GM19043 (cell line): ENCODE data around the gene ZNRF1.
"Not testable (repeated sequence)": the region's sequence is repeated elsewhere in the genome, so short reads cannot be mapped to it uniquely, and the experiment has no call there.

Experiments
- ATAC-seq: cut with Tn5 transposase; IDR thresholded peaks from one replicate; pipeline ENCODE4 v1.9.1; 2021; ENCODE audit warnings: low read depth; ENCODE audit not compliant: unreplicated experiment

The ZNRF1 gene

DNA sequence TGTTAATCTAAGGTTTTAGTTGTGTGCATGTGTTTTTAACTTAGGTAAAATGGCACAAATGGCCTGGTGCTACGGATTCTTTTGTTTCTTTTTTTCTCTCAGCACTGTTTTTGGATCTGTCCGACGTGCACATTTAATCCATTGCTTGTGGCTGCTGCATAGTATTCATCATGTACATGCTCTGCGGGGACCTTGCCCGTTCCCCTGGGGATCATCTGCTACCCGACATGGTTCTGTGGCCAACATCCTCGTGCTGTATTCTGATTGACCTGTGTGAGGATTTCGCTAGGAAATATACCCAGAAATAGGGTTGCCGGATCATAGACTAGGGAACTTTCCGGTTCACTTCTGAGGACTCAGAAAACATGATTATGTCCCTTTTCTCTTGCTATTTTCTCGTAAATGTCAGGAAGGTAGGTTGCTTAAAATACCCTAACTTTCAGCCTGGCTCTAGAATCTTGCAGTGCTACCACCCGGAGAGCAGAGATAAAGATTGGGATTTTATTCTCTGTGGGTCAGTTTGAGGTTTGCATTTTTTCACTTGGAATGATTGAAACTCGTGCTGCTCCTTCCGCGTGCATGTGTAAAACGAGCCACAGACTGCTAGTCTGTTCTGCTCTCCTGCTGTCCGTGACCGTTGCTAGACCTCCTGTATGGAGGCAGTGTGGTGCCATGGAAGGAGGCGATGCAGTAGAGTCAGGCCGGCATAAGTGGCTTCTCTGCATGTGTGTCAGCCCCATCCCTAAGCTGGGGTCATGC is 74.9 kb downstream of the ZNRF1 start:
- no peak for ATAC-seq

DNA sequence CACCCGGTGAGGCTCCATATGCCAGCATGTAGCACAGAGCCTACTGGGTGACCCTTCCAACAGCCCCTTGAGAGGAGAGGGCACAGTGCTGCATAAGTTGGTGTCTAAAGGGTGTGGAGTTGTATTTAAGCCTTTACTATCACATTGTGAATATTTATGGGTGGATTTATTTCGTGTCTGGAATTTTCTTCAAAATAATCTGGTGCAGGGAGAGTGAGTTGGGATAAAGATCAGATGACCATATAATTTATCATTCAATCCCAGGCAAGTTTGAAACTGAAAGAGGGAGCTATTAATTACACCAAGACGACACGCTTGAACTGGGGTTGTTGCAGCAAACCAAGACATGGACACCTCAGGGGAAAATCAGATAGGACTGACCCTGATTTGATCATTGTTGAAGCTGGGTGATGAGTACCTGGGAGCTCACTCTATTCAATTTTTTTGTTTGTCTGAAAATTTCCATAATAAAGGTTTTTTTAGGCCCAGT is 75.5 kb downstream of the ZNRF1 start:
- ATAC-seq = no peak

DNA sequence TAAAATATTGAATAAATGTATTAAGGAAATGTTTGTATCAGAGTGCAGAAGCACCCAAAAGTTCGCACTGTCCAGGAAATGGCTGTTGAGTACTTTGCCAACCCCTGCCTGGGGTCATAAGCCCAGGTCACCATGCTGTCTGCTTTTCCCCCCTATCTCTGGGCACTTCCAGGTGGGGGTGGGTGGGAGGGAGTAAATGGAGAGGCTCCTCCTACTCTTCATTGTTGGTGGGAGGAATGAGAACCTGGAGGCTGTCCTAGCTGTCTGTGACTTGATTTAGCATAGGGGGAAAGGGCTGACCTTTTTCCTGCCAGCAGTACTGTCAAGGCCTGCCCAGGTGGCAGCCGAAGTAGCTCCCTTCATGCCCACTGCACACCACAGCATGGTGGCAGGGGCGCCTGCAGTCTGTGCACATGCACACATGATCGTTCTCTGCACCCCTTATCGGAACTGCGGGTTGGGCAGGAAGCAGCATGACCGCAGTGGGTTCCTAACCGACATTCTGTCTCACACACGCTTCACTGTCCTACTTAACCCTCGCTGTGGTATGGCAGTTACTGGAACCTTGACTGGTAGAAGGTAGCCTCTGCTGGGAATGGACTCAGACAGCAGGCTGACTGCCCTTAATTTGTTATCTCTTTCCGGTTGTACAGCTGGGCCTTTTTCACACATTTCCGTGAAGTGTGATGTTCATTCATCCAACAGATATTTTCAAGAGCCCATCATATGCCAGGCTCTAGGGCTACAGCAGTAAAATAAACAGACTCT is 76.3 kb downstream of the ZNRF1 start:
- ATAC-seq = peak; percentile 96

DNA sequence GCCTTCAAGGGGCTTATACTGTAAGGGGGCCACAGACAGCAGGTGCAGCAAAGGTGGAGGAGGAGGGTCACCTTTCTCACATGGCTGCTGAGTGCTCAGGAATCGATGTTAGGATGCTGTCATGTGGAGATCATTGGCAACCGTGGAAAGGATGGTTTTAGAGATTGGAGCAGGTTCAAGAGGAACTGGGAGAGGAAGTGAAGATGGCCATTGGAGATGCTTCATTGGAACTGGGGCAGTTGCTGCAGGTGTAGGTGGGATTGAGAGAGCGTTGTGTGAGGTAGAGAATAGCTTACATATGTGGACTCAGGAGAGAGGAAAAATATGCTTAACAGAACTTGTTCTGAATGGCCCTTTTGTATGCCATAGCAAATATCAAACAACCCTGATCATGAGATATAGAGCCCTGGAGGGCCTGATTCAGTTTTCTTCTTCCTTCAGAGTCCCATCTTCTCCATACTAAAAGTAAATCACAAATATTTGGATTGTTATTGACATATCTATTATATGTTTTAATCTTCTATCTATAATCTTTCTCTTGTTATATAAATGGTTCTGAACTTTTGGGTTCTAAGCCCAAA is 77.0 kb downstream of the ZNRF1 start:
- no peak for ATAC-seq

DNA sequence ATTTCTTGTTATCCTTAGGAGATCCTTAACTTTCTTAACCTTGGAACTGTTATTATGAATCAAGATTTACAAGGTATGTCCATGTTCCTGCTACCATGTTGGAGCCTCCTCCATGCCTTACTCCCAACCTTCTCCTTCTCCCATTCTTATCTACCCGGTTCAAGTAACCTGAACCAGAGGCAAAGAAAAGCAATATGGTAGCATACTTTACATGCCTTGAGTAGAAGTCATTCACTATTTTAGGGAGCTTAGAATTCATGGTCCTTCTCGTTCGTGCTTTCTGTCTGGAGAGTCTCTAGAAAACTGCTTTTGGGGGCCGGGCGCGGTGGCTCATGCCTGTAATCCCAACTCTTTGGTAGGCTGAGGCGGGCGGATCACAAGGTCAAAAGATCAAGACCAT is 80.1 kb downstream of the ZNRF1 start:
- ATAC-seq = no peak

DNA sequence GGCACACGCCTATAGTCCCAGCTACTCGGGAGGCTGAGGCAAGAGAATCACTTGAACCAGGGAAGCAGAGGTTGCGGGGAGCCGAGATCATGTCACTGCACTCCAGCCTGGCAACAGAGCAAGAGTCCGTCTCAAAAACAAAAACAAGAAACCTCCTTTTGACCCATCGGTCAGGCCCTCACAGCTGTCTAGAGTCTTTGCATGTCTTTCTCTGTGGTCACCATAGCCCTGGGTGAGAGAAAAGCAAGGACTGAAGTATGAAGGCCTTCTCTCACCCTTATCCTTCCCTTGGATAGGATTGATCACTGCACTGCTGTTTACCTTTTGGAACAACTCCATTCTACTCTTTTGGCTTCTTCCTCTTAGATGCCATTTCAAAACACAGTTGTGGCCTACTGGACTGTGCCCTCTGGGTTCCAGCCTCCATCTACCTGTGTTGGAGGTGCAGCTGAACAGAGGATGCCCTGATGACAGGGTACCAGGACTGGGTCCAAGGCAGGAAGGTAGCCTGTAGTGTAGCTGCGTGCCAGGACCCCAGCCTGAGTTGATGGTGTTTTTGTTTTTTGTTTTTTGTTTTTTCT is 80.6 kb downstream of the ZNRF1 start:
- no peak for ATAC-seq

DNA sequence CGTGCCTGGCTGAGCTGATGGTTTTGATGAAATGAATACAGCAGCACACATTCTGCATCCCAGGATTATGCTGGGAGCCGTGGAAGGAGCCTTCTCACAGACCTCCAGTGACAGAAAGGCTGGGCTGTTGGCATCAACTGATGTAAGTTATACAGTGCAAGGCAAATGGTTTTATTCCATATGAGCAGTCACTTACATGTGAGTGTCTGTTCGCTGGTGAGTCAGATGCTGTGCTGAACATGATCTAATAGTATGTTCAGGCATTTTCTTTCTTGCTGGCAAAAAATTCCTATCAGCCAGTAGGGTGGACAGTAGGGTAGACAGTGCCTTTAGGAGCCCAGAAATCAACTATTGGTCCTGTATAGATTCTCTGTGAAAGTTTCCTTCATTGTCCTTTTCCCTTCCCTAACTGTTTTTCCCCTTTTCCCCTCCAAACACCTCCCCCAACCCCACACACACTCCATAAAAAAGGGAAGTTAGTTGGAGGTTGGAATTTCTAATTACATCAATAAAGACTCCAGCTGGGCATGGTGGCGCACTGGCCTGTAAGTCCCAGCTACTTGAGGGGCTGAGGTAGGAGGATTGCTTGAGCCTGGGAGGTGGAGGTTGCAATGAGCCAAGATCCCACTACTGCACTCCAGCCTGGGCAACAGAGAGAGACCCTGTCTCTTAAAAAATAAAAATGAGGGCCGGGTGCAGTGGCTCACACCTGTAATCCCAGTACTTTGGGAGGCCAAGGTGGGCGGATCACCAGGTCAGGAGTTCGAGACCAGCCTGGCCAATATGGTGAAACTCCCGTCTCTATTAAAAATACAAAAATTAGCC is 81.6 kb downstream of the ZNRF1 start:
- no peak for ATAC-seq

DNA sequence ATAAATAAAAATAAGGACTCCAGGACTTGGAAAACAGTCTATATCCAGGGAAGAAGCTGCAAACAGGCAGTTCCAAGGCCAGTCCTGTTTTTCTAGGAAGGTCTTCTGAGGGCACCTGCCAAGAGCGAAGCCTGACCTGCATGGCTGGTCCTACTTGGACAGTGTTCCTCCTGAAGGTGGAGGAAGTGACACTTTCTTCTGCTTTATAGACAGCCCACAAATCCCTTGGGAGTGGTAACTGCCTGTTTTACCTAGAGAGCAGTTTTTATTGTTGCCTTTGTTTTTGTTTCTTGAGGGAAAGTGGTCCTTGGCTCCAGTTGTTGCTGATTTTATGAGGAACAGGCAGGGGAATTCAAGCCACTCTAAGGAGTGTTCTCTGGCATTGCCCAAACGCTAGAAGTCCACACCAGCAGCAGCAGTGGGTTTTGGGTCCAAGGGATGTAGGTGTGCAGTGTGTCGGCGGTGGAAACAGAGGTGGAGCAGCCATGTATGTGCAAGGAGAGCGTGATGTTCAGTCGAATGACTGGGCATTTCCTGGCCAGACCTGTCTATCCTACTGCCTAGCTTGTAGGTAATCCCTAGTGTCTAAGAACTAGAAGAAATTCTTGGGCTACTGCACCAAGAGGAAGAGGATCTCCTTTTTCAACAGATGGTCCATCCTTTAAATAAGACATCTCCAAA is 82.5 kb downstream of the ZNRF1 start:
- no peak for ATAC-seq

DNA sequence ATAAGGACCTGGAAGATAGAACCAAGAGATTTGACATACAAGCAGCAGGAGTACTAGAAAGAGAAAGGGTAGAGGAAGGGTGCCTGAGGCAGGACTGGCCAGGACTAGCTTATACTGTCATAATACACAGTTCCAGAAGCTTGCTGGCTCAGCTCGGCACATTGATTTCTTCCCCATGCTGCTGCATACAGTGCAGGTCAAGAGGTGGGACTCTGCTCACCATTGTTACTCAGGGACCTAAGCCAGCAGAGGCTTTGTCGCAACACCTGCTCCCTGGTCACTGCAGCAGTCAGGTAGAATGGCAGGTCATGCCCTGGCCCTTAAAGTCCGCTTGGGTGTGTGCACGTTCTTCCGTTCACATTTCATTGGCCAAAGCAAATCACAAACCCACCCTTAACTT is 85.0 kb downstream of the ZNRF1 start:
- ATAC-seq = no peak

DNA sequence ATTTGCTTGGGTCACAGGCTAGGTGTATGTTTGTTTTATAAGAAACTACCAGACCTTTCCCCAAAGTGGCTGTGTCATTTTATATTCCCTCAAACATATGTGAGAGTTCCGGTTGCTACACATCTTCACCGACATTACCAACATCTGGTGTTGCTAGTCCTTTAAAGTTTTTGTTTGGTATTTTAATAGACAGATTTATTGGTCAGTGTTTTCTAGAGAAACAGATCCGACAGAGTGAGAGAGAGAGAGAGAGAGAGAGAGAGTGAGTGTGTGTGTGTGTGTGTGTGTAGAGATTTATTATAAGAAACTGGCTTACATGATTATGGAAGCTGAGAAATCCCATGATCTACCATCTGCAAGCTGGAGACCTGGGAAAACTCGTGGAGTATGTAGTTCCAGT is 86.7 kb downstream of the ZNRF1 start:
- ATAC-seq = no peak

DNA sequence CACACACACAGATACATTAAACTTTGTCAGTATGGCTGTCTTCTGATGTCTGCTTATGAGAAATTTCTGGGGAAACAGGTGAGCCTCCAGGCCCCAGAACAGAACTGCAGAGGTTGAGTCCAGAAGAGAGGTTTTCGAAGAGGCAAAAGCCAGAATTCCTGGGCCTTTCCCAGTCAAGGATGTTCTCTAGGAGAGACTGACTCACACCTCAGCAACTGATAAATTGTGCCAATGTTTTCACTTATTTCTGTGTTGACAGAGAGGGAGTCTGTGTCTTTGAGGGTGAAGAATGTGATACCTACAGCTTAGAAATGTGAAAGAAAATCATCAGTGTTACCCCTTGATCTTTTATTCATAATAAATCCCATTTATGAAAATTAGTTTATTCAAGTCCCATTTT is 87.5 kb downstream of the ZNRF1 start:
- no peak for ATAC-seq

DNA sequence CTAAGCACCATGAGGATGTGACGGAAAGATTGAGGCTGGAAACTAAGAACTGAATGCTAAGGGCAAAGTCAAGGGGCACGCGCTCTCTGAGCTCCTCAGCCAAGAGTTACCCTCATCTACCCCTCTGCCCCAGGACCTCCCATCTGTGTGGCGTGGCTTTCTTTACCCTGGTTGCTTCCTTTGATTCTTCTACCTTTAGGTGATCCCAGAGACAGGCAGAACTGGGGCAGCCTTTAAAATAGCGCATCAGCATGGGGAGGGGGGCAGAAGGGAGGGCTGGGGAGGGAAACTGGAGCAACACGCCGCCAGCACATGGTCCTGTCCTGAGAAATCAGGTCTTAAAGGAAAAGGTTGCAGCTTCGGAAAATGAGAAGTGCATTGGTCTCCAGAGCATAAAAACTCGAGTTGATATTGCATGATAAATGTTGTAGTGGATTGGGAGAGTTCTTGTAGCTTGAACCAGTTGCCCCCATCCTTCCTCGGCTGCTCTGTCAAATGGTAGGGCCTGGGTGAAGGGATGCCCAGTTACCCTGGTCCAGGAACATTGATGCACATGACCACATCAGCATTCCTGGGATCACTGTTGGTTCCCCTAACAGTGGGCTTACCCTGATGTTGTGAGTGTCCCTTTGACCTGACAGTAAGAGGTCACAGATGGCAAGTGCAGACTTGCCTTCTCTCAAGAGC is 88.0 kb downstream of the ZNRF1 start:
- no peak for ATAC-seq

DNA sequence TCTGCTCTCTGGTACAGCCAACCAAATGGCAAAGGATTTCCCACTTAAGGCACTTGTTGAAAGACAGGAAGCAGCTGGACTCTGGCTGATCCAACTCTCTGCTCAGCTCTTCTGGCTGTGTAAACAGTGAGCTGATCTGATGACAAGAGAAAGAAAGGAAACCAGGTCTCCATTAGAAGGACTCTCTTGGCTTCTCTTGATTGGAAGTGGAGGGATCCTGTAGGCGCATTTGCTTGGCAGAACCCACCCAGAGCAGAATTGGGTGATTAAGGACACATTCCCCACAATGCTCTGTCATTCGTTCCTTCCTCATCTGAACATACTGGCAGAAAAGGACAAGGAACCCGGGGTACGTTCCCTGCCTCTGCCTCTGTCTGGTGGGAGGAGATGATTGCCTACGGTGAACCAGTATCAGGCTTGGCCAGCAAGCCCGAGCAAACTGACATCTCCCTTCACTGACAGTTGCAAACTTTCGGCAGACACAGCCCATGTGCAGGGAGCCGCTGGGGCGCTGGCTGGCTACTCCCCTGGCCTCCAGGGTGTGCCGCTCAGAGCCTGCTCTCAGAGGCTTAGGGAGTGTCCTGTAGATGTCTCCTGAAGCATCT is 88.7 kb downstream of the ZNRF1 start:
- no peak for ATAC-seq

DNA sequence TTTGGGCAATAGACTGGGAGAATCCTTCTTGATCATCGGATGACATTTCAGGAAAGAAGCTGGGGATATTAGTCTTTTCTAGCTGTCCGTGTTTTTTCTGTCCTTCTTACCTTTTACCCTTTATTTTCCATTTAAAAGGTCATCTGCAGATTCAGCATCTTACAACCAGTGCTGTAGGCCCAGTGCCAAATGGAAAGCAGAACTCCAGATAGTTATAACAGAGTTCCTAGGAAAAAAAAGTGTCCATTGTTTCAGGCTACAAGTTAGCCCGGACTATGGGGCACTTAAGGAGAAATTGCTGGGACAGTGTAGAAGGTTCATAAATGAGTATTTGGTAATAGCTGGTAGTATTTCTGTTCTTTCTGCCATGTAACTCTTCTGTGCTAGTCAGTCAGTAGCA is 89.4 kb downstream of the ZNRF1 start:
- ATAC-seq = no peak

DNA sequence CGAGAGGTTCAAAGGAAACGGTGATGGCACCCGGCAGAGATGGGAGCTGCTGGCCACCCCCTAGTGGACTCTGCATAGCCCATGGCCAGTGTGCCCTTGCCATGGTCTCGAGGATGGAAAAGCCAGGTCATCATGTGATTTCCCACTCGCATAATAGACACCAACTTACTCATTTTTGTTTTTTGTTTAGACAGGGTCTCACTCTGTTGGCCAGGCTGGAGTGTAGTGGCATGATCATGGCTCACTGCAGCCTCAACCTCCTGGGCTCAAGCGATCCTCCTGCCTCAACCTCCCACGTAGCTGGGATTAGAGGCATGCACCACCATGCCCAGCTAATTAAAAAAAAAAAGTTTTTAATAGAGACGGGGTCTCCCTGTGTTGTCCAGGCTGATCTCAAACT is 90.1 kb downstream of the ZNRF1 start:
- no peak for ATAC-seq

DNA sequence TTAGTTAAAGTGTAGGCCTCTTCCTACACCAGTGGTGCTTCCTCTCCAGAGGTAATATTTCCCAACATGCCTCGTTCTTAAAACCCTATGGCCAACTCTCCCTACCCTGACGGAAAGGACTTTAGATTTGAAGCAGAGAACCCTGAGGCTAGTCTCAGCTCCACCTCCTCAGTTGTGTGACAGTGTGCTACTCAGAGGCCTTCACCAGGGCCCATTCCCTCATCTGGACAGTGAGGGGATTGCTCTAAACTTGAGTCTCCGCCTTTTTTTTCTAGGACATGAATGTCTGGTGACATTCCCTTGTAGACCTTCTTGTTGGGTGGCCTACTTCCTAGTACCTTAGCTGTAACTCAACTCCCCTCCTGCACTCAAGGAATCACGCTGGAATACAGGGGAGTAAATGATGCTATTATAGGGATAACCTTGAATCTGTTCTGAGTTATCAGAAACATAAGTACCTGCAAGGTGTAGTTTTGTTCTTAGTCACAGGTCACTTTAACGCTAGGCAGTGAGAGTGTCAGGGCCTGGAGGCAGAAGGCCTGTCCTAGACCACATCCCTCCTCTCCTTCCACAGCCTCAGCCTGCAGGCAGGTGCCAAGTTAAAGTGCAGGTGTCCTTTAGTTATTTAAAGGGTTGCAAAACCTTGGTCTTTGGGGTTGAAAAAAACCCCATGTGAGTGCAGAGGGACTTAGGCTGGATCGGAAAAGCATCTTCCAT is 90.8 kb downstream of the ZNRF1 start:
- ATAC-seq = no peak

DNA sequence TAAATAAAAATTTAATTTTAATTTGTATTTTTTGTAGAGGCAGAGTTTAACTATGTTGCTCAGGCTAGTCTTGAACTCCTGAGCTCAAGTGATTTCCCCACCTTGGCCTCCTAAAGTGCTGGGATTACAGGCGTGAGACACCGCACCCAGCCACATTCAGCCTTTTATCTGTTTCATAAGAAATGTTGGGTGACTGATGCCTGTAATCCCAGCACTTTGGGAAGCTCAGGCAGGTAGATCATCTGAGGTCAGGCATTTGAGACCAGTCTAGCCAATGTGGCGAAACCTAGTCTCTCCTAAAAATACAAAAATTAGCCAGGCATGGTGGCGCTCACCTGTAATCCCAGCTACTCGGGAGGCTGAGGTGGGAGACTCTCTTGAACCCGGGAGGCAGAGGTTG is 92.1 kb downstream of the ZNRF1 start:
- not testable (repeated sequence) for ATAC-seq

DNA sequence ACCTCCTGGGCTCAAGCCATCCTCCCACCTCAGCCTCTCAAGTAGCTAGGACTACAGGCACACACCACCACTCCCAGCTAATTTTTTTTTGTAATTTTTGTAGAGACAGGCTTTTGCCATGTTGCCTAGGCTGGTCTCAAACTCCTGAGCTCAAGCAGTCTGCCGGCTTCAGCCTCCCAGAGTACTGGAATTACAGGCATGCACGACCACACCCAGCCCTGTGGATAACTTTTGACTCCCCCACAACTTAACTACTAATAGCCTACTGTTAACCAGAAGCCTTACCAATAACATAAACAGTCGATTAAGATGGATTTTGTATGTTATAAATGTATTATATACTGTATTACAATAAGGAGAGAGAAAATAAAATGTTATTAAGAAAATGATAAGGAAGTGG is 92.8 kb downstream of the ZNRF1 start:
- not testable (repeated sequence) for ATAC-seq
